ENCODE data around the gene SPATA9. TPM values are rescaled to one million over a fixed set of nuclear protein-coding genes. Genes with fewer than 3 reads are reported as not detected.

SPATA9 gene
- total RNA-seq, 1 donor from 2014 or later, result not detected

- intact Hi-C loops (cut with micrococcal nuclease), result no loop called here
These were observed 6.9 kb upstream of the SPATA9 start for GRCh38 chr5:95689680-95690079.

- intact Hi-C loops (cut with micrococcal nuclease), result no loop called here
These were observed 3.9 kb upstream of the SPATA9 start for GRCh38 chr5:95686651-95687050.

GRCh38 chr5:95684361-95684760 lies 1.6 kb upstream of the SPATA9 start:
- intact Hi-C loops (cut with micrococcal nuclease), result no loop called here

GRCh38 chr5:95673081-95673480 lies 9.7 kb downstream of the SPATA9 start:
- intact Hi-C loops (cut with micrococcal nuclease), result no loop called here

- intact Hi-C loops (cut with micrococcal nuclease), result no loop called here
These were observed 10.2 kb downstream of the SPATA9 start for GRCh38 chr5:95672641-95673040.

GRCh38 chr5:95671826-95672225 lies 11.0 kb downstream of the SPATA9 start:
- intact Hi-C loops (cut with micrococcal nuclease), result no loop called here

DNA sequence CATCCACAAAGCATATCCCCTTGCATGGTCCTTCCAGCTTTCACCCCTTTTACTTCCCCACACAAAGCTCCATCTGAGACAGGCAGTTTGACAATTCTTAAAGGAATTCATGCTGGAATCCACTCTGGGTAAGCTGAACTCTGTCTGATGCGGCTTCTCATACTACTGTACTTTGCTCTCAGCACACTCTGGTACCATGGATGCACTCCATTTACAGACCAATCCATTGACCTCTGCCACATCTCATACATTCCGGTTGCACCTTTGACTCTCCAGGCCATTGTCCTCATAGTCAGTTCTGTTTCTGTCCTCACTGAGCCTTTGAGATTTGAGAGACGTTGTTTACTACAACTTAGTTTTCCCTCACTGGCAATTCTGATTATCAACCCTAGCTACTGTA lies 12.2 kb downstream of the SPATA9 start:
- intact Hi-C loops (cut with micrococcal nuclease), result no loop called here

- intact Hi-C loops (cut with micrococcal nuclease), result no loop called here
These were observed 12.8 kb downstream of the SPATA9 start for GRCh38 chr5:95669985-95670384.

- intact Hi-C loops (cut with micrococcal nuclease), result no loop called here
These were observed 13.3 kb downstream of the SPATA9 start for GRCh38 chr5:95669540-95669939.

- intact Hi-C loops (cut with micrococcal nuclease), result no loop called here
These were observed 14.1 kb downstream of the SPATA9 start for GRCh38 chr5:95668728-95669127.

- intact Hi-C loops (cut with micrococcal nuclease), result no loop called here
These were observed 14.6 kb downstream of the SPATA9 start for GRCh38 chr5:95668216-95668615.

- intact Hi-C loops (cut with micrococcal nuclease), result no loop called here
These were observed 15.1 kb downstream of the SPATA9 start for GRCh38 chr5:95667678-95668077.

DNA sequence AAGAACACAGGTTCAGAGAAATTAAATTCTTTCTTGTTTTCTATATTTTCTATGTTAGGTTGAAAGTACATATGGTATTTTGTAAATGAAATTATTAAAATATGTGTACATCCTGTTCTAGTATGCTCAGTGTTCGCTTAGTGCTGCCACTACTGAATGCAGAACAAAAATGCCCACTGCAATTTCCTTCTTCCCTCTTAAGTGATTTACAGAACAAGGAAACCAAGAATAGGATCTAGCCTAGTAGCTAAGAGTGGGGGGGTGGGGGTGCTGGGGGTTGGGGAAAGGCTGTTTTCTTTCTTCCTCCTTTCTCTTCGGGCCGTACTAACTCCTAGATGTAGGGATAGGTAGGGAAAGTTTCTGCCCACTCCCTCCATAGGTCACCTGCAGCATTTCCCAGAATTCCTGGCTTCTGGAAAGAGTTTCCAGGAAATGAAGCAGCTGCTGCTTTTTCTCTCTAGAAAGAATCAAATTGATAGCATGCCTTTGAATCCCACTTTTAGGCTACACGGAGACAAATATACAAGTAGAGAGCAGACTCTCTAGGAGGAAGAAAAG lies 15.7 kb downstream of the SPATA9 start:
- intact Hi-C loops (cut with micrococcal nuclease), result no loop called here

GRCh38 chr5:95664204-95664786 lies 18.5 kb downstream of the SPATA9 start:
- intact Hi-C loops (cut with micrococcal nuclease), result loop anchor here (1.0 to 5.0 kb wide), 7 partner anchors 17 to 673 kb away; no protein-coding TSS in a partner anchor

- intact Hi-C loops (cut with micrococcal nuclease), result loop anchor here (5.0 kb wide), 2 partner anchors 64 to 99 kb away; no protein-coding TSS in a partner anchor
These were observed 19.8 kb downstream of the SPATA9 start for GRCh38 chr5:95662946-95663345.

- intact Hi-C loops (cut with micrococcal nuclease), result loop anchor here (5.0 kb wide), 2 partner anchors 67 to 102 kb away; no protein-coding TSS in a partner anchor
These were observed 22.7 kb downstream of the SPATA9 start for GRCh38 chr5:95660060-95660459.

DNA sequence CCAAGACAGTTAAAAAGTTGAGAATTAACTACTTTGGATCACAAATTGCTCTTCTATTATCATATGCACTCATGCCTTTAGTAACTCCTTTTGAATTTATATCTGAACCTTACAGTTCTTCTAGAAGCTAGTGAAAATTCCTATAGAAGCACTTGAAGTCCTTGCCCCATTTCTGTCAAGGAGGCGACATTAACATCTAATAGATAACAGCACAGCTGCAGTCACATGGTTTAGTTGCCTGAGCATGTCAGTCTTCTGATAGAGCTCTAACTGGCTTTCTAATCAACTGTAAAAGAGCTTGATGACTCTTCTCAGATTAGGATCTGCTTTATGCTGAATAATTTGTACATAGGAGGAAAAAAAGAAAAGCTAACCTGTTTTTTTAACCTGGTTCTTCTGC lies 27.2 kb downstream of the SPATA9 start:
- intact Hi-C loops (cut with micrococcal nuclease), result no loop called here

DNA sequence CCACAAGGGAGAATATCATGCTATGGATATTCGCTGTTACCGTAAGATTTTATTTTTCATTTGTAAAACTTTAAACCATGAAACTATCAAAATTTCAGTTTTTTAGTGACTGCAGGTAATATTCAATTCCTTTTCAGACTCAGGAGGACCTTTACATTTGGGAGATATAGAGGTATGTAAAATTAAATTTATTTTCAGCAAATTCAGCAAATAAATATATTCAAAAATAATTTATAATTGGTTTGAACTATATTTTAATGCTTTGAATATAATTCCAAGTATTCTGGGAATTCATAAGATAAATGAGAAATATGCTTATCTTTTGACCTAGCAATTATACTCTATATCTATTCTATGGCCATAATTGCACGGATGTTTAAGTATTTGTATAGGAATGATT lies 28.6 kb downstream of the SPATA9 start:
- intact Hi-C loops (cut with micrococcal nuclease), result no loop called here

DNA sequence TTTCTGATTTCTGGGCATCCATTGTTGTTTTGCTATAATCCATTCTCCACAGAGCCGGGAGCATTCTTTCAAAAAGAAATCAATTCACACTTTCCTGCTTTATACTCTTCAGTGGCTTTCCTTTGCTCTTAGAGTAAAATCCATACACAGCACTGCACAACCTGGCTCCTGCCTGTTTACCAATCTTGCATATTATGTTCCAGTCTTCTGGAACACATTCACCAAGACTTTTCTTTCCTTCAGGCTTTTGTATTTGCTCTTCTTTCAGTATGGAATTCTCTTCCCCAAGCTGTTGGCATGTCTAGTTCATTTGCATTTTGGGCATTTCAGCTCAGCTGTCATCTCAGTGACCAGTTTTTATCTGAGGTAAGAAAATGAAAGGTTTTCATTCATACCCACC lies 29.9 kb downstream of the SPATA9 start:
- intact Hi-C loops (cut with micrococcal nuclease), result no loop called here

DNA sequence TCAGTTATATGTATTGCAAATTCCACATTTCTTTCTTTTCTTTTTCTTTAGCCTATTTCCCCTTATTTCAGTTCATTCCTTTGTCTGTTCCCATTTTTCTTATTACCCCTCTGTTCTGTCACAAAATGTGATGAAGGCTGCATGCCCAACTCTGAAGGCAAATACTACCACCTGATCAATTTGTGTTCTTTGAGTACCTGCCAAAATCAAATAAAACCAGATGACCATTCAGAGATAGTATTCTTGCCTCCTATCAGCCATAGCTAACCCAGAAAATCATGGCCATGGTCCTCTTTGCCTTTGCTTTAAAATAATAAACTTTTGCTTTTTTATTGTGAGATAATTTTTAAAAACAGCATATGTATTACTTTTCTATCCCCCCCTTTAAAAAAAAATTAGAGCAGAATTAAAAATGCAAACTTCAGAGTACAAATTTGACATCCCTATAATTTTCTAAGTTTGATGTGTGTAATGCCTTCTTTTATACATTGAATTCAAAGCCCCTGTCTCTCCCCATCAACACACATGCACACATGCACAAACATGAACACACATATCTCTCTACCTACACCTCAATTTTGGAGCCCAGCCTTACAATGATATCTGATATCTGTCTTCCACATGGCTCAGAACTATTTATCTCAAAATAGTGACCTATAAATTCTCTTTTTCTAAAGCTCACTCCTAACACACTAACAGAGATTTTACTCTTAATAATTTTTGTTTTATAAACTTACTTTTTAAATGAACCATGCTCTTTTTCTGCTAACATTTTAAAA lies 32.8 kb downstream of the SPATA9 start:
- intact Hi-C loops (cut with micrococcal nuclease), result loop anchor here (10.0 kb wide), 4 partner anchors 685 to 1285 kb away; partner anchors contain the start of genes ERAP2 and LNPEP

DNA sequence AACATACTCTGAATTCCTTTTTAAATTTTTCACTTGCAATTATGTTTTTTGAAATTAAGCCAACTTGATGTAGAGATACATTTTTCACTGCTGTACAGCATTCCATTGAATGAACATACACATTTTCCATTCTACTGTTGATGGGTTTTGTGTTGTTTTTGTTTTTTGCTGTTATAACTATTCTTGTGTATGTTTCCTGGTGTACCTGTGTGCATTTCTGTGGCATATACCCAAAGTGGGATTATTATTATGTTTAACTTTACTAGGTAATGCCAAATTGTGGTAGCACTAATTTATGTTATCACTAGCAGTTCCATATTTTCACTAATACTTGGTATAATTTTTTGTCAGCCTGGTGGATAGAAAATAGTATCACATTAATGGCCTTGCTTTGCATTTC lies 33.5 kb downstream of the SPATA9 start:
- intact Hi-C loops (cut with micrococcal nuclease), result loop anchor here (10.0 kb wide), 4 partner anchors 686 to 1286 kb away; partner anchors contain the start of genes ERAP2 and LNPEP
